ENCODE measurements around the gene MIEF2.

DNA sequence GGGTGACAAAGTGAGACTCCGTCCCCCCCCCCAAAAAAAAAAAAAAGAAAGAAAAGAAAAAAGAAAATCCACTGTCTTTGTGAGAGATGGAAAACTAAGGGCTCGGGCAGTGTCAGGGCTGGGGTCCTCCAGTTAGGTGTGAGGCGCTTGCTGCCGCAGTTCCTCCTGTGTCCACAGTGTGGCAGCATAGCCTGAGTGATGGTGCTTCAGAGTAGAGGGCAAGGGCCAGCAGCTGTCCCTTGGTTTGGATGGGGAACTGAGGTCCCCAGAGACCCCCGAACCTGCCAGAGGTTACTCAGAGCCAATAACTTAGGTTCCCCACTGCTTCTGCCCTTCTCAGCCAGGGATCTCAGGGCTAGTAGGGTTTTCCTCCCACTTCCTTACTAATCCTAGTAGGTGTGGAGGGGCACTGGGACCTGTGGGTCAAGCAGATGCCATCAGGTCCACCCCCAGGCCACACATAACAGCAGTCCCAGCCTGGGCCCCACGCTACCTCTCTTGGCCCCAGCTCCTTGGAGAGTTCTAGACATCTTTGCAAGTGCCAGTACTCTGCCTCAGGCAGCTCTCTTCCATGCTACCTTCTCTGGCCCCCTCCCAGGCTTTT lies 42.9 kb upstream of the MIEF2 start:
- TF ChIP-seq, protein P1, sequence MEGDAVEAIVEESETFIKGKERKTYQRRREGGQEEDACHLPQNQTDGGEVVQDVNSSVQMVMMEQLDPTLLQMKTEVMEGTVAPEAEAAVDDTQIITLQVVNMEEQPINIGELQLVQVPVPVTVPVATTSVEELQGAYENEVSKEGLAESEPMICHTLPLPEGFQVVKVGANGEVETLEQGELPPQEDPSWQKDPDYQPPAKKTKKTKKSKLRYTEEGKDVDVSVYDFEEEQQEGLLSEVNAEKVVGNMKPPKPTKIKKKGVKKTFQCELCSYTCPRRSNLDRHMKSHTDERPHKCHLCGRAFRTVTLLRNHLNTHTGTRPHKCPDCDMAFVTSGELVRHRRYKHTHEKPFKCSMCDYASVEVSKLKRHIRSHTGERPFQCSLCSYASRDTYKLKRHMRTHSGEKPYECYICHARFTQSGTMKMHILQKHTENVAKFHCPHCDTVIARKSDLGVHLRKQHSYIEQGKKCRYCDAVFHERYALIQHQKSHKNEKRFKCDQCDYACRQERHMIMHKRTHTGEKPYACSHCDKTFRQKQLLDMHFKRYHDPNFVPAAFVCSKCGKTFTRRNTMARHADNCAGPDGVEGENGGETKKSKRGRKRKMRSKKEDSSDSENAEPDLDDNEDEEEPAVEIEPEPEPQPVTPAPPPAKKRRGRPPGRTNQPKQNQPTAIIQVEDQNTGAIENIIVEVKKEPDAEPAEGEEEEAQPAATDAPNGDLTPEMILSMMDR (IDR thresholded peaks at IDR 0.05): peak in 3 of 4 experiments; percentile 78 to 90 (median 87)
- TF ChIP-seq POLR2A (IDR thresholded peaks at IDR 0.05): no peak
